ENCODE measurements around the gene GRIP1.
"Not testable (repeated sequence)": the region's sequence is repeated elsewhere in the genome, so short reads cannot be mapped to it uniquely, and the experiment has no call there.

The GRIP1 gene

DNA sequence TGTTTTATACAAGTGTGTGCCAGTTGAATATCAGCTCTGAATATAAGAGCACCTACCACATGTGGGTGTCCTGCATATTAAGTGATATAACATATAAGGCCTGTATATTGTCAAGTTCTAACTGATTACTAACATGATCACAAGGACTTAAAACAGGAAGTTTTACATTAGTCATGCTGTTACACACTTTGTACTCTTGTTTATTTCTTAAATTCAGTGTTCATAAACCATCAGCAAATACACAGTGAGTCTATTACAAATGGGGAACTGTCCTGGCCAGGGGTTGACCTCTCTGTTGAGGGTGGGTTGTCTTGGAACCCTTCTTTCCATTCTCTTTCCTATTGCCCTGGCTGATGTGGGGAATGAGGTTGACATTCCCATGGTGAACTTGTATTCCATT lies 357.4 kb downstream of the GRIP1 start:
- DNase-seq, result peak; percentile 75 to 91

DNA sequence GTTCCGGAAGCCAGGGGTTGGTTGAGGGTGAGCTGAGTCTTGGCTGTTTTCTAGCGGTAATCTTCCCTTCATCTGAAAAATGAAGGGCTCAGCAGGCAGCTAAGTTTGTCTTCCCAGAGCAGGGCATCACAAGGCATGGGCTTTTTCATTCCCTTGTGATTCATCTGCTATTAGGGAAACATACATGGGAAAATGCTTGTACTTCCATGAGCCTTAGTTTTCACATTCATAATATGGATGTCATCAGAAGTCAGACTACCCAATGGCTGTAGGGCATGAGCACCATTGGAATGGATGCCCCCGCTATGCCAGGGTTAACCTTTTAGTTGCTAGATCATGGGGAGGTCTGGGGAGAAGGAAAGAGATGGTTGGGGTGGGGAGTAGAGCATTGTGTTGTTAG lies 357.9 kb downstream of the GRIP1 start:
- DNase-seq, result peak in 1 of 2 donors; percentile 14

DNA sequence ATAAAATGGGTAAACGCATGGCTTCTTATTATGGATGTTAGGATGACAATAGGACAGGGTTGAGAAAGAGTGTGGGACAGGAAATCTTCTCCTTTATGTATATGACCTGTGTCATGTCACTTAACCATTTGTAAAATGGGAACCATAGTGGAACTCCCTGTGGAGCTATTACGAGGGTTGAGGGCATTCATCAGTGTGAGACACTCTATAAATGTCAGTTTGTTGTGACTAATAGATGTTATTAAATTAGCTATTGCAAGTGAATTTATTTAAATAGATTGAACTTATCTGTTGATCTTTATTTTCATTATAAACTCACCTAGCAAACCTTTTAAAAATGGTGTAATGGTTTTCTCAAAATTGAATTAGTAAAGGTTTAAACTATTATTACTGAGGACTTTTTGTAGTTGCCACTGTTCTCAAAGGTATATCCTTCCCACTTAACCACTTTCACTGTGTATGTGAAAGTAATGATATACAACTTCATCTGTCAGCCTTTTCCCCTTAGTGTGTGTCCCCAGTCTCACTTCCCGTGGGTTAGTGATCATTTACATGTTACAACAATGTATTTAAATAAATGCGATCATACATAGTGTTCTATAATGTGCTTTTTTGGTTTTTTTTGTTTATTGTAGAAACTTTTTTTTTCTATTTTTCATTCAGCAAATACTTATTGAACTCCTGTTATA lies 359.5 kb downstream of the GRIP1 start:
- DNase-seq, result no peak

DNA sequence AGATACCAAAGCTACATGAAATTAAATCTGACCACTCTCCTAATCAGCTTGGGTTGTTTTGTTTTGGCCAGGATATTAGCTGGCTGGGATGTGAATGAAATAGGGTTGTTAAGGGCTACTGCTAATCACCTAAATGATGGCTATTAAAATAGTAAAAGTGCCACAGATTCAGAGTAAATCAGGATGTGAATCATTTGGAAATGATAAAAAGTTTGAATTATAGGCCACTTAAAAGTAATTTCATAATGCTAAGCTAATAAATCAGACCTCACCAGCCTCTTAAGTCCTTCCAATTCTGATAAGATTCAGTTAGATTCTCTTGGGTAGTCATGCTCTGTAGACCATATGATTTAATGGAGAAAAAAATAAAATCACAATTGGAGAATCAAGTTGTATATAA lies 364.6 kb downstream of the GRIP1 start:
- no peak for DNase-seq

DNA sequence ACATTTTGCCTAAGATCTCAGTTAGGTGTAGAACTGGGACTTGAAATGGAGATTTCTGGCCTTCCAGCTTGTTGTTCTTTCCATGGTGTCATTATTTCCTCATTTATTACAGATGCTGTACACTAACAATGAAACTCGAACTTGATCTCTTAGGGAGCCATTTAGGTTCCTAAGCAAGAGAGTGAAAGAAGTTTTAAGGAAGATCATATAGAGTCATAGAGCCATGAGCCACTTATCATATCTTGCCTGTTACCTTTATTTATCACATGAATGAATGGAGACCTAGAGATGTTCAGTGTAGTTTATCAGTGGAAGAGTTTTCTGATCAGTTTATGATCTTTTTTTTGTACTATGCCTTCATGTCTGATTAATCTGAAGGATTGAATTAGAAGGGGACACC lies 366.7 kb downstream of the GRIP1 start:
- no peak for DNase-seq

DNA sequence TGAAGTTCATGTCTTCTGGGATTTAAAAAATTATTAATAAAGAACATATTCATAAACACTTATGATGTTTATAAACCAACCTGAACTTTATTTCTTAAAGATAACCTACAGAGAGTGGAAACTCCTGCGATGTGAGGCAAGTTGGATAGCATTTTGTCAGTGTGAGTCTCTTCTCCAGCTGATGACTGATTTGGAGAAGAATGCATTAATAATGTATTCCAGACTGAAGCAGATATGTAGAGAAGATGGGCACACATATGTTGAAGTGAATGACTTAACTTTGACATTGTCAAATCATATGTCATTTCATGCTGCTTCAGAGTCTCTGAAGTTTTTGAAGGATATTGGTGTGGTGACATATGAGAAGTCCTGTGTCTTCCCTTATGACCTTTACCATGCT lies 369.3 kb downstream of the GRIP1 start:
- no peak for DNase-seq

DNA sequence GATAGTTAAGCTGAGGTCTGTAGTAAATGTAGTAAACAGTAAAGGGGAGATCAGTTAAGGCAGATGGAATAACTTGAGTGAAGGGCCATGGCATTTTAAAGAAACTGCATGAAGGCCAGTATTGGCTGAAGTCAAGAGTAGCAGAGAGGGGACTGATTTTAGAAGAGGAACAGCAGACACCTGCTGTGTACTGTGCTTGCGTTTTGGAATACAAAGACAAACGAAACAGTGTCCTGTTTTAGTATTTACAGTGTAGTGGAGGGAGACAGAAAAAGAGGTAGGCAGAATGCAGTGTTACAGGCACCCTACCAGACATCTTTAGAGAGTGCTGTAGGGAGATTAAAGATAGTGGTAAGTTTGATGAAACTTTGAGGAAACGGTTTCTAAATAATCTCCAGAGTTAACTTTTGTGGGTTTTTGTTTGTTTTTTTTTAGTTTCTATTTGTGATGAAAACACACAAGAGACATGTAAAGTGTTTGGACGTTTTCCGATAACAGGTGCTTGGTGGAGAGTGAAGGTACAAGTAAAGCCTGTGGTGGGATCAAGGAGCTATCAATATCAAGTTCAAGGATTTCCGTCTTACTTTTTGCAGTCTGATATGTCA lies 374.5 kb downstream of the GRIP1 start:
- DNase-seq, result no peak

DNA sequence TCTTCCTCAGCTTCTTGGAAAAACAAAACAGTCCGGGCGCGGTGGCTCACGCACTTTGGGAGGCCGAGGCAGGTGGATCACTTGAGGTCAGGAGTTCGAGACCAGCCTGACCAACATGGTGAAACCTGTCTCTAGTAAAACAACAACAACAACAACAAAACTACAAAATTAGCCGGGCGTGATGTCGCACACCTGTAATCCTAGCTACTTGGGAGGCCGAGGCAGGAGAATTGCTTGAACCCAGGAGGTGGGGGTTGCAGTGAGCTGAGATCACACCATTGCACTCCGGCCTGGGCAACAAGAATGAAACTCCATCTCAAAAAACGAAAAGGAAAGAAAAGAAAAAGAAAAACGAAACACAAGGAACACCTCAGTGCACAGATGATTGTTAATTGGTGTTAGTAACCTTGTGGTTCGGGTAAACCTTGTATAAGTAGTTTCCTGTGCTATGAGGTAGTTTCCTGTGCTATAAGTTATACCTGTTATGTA lies 375.5 kb downstream of the GRIP1 start:
- DNase-seq, result not testable (repeated sequence)

DNA sequence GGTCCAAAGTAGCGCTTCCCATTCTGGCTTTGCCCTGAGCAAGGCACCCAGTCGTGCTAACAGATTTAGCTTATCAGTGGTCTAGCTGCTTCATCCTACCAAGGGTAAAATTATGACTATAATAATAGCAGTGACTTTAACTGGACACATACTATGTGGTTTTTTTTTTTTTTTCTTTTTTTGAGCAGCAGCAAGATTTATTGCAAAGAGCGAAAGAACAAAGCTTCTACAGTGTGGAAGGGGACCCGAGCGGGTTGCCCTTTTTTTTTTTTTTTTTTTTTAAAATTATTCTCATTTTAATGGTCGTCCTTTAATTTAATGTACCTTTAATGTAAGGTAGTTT lies 376.1 kb downstream of the GRIP1 start:
- DNase-seq, result no peak

DNA sequence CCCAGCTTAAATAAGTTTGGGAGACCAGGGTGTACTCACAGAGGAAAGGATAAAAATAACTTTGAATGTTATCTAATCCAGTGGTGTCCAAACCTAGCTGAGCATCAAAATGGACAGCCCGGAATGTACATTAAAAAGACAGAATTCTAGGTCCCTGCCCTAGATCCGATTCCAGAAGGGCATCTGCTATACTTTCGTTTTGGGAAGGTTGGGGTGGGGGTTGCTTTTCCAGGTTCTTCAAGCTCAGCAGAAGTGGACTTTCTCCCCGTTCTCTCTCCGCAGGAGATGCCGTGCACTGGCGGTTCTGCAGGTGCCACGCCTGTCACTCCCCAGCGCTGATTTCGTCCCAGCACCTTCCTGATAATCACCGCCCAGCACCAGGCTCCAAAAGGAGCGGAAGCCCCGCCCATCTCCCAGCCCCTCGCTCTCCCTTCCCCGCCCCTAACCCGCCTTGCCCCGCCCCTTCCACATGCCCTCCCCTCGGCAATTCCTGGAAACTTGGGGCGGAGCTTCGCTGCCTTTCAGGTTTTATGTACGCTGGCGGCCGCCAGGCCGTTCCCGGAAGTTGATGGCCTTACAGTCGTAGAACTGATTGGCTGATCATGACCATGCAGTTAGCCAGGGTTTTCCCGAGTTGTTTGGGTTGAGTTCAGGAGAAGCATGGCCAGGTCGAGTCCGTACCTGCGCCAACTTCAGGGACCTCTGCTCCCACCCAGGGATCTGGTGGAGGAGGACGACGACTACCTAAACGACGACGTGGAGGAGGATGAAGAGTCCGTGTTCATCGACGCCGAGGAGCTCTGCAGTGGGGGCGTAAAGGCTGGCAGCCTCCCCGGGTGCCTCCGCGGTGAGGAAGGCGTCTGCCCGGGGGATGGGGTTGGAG lies 376.7 kb downstream of the GRIP1 start, which contains the start of gene HELB:
TSS of gene HELB (plus strand) at position 550 of the 883 bp plus-strand sequence. CDS start at position 661, 111 bp downstream.
- DNase-seq, result peak; percentile 98 to 99

DNA sequence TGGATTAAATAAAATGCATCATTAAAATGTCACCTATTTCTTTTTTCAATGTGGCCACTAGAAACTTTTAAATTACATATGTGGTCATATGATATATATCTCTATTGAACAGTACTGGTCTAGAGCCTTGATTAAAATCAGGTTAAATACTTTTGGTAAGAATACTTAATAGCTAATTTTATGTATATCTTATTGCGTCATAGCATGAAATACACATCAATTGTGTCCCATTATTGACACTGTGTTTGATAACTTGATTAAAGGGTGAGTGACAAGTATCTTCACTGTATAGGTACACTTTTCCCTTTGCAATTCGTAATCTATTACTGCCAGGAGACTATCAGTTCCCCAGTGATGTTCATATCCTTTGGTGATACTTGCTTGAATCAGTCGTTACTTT lies 381.0 kb downstream of the GRIP1 start:
- no peak for DNase-seq

Data from inflammatory macrophage (primary cell).